Activated CD8-positive, alpha-beta T cell treated with anti-CD3 and anti-CD28 coated beads, Interleukin-2, amount 10 ng/mL, durations not matched to agents 7 days and 5 days (primary cell): Measurements from ENCODE around the gene SLF2. TPM values are rescaled to one million over a fixed set of nuclear protein-coding genes. Genes with fewer than 3 reads are reported as not detected.

Experiments
- ATAC-seq: fragments of 150-1000 bp; cut with Tn5 transposase; one replicate; pipeline ENCODE4 v1.10.0; 2021; ENCODE audit warnings: moderate library complexity
- CTCF ChIA-PET: fragments of 350-600 bp; sonication (Branson Sonifier 250); formaldehyde crosslinking; loops from one replicate; lab custom pipeline; 2021; ENCODE audit warnings: antibody characterized with exemption; lab: Charles Lee
- POLR2A ChIA-PET: fragments of 350-600 bp; sonication (Branson Sonifier 250); formaldehyde crosslinking; loops from one replicate; lab custom pipeline; 2021; ENCODE audit warnings: antibody characterized with exemption; lab: Charles Lee
- DNase-seq: peaks from one replicate; pipeline ENCODE4 v3.0.0-alpha.2; 2020
- H3K27ac Mint-ChIP-seq: one replicate; pipeline ENCODE4 v1.8.0; 2021; ENCODE audit warnings: mild to moderate bottlenecking, mixed read lengths
- H3K27me3 Mint-ChIP-seq: one replicate; pipeline ENCODE4 v1.8.0; 2021; ENCODE audit warnings: low read depth, mixed read lengths
- H3K36me3 Mint-ChIP-seq: one replicate; pipeline ENCODE4 v1.8.0; 2021; ENCODE audit warnings: low read depth, mixed read lengths
- H3K4me1 Mint-ChIP-seq: one replicate; pipeline ENCODE4 v1.8.0; 2021; ENCODE audit warnings: low read depth, mixed read lengths
- H3K4me3 Mint-ChIP-seq: one replicate; pipeline ENCODE4 v1.8.0; 2021; ENCODE audit warnings: mild to moderate bottlenecking, mixed read lengths
- H3K9me3 Mint-ChIP-seq: one replicate; pipeline ENCODE4 v1.8.0; 2022; ENCODE audit warnings: mixed read lengths; ENCODE audit not compliant: insufficient read depth
- total RNA-seq, 2 experiments: library from RNA; stranded (reverse); gene quantifications; one replicate each; pipeline ENCODE4 v1.2.3, GENCODE V29; 2021

The SLF2 gene
- total RNA-seq, 2 experiments from 2014 or later = 42.8 to 44.4 TPM

GRCh38 chr10:100872034-100872791, 40.5 kb upstream of the SLF2 start:
- Mint-ChIP-seq H3K27me3 (peaks cover 11% of the 10 kb centered on the region), H3K27ac (no peak overlapping the region), H3K36me3 (no peaks in the 10 kb centered on the region)

GRCh38 chr10:100873146-100873826, 39.5 kb upstream of the SLF2 start:
- POLR2A ChIA-PET = no interaction called here
- H3K27ac Mint-ChIP-seq = no peak overlapping the region

More at GRCh38 chr10:100872034-100872791, 40.5 kb upstream of the SLF2 start:
- peak; percentile 71 for DNase-seq
- H3K4me1 Mint-ChIP-seq = no peaks in the 10 kb centered on the region
- ChIA-PET CTCF (interaction anchor here (0.8 to 1.6 kb wide), 14 partner anchors 9 to 311 kb away, joined by 3 to 10 read pairs (median 3); partner anchors contain the start of gene SLF2), POLR2A (no interaction called here)
- no peaks in the 10 kb centered on the region for H3K9me3 Mint-ChIP-seq
- H3K4me3 Mint-ChIP-seq = no peak overlapping the region
- peak; percentile 79 for ATAC-seq

DNA sequence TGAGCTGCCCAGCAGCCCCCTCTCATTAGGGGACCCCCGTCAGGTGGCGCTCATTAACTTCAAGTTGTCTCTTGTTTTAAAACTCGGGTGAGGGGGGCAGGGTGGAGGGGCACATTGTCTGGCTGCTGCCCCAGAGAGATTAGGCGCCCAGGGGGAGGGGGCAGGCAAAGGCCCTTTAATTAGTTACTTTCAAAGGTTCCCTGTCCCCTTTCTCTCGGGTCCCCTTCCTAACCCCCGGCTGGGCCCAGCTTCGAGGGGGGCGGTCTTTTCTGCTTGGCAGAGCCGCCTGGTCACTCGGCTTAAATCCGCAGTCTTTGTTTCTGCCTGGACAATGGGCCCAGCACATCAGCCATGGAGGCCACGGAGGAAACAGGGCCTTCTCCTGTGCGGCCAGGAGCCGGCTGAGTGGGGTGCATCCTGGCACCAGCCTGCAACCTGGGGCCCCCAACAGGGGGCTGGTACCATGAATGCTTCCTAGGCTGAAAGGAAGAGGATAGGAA, 38.9 kb upstream of the SLF2 start:
- Mint-ChIP-seq H3K36me3 (no peaks in the 10 kb centered on the region), H3K4me1 (no peaks in the 10 kb centered on the region), H3K4me3 (no peak overlapping the region), H3K27me3 (peaks cover 12% of the 10 kb centered on the region), H3K27ac (no peak overlapping the region), H3K9me3 (no peaks in the 10 kb centered on the region)
- DNase-seq (no peak), ATAC-seq (no peak)
- CTCF ChIA-PET = no interaction called here
- POLR2A ChIA-PET = no interaction called here

More at GRCh38 chr10:100873146-100873826, 39.5 kb upstream of the SLF2 start:
- Mint-ChIP-seq H3K4me1 (no peaks in the 10 kb centered on the region), H3K36me3 (no peaks in the 10 kb centered on the region), H3K9me3 (no peaks in the 10 kb centered on the region), H3K27me3 (peaks cover 15% of the 10 kb centered on the region), H3K4me3 (no peak overlapping the region)
- DNase-seq = no peak
- ATAC-seq = no peak
- CTCF ChIA-PET = no interaction called here

- ChIA-PET POLR2A (interaction anchor here (0.6 kb wide), 1 partner anchor 68 kb away, joined by 3 read pairs; no protein-coding TSS in a partner anchor), CTCF (interaction anchor here (1.1 kb wide), 1 partner anchor 14 kb away, joined by 4 read pairs; no protein-coding TSS in a partner anchor)
- no peaks in the 10 kb centered on the region for H3K4me1 Mint-ChIP-seq
- H3K36me3 Mint-ChIP-seq = no peaks in the 10 kb centered on the region
- H3K9me3 Mint-ChIP-seq = no peaks in the 10 kb centered on the region
- H3K27ac Mint-ChIP-seq = no peak overlapping the region
- no peak for ATAC-seq
- DNase-seq = no peak
- H3K4me3 Mint-ChIP-seq = no peak overlapping the region
- H3K27me3 Mint-ChIP-seq = peaks cover 12% of the 10 kb centered on the region
Observed at GRCh38 chr10:100874702-100875483, 37.9 kb upstream of the SLF2 start.

- ChIA-PET POLR2A (no interaction called here), CTCF (no interaction called here)
- ATAC-seq (no peak), DNase-seq (no peak)
- H3K9me3 Mint-ChIP-seq = no peaks in the 10 kb centered on the region
- no peaks in the 10 kb centered on the region for H3K36me3 Mint-ChIP-seq
- H3K27me3 Mint-ChIP-seq = peaks cover 12% of the 10 kb centered on the region
- H3K4me1 Mint-ChIP-seq = no peaks in the 10 kb centered on the region
- H3K27ac Mint-ChIP-seq = no peak overlapping the region
- no peak overlapping the region for H3K4me3 Mint-ChIP-seq
Observed at GRCh38 chr10:100875484-100876166, 37.1 kb upstream of the SLF2 start.

DNA sequence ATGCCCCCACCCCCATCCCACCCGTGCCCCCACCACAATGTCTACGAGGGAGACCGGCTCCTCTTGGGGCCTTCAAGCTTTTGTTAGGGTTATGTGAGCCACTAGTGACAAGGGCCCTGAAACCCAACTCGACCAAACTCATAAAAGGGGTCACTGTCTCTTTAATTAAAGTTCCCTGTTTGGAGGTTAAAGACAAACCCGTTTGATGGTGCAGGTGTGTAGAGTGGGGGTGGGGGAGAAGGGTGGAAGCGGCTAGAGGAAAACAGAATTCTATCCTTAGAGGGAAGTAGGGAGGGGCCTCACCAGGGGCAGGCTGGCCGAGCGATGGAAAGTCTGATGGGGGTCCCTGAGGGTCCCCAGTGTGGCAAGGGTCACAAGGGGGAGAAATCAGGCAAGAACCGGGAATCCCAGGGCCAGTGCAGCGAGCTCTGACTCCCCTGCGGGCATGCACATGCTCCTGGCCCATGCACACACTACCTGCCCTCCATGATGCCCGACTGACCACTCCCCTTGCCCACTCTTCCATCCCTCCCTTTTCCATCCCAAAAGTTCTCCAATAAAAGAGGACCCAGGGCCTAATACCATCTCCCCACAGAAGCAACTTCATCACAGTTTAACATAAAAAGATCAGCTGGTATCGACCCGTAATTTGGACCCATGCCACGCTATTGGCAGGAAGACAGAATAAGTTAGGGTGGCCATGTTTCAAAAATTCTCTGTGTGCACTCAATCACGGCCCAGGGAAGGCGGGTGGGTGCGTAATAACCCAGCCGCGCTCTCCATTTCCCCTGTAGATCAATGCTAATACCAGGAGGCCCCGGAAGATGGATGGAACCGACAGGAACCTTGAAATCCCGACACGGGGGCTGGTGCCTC, 35.9 kb upstream of the SLF2 start:
- ATAC-seq = no peak
- Mint-ChIP-seq H3K4me3 (no peak overlapping the region), H3K27ac (no peak overlapping the region), H3K4me1 (no peaks in the 10 kb centered on the region), H3K27me3 (peaks cover 12% of the 10 kb centered on the region), H3K9me3 (no peaks in the 10 kb centered on the region), H3K36me3 (no peaks in the 10 kb centered on the region)
- no peak for DNase-seq
- ChIA-PET POLR2A (no interaction called here), CTCF (no interaction called here)

DNA sequence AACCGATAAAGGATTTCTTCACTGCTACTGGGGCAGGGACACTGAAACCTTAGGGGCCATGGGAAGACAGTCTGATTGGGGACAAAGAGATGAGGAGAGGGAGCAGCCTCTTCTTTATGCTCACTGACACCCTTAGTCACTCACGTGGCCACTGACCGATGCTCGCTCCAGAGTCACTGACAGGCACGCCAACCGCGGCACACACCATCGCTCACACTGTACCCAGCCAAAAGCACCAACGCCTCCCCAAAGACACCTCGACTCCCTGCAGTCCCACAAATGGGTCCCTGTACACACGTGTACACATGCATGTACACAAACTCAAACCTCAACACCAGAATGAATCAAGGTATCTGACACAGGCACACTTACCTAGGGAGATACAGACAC, 35.3 kb upstream of the SLF2 start:
- Mint-ChIP-seq H3K36me3 (no peaks in the 10 kb centered on the region), H3K27ac (no peak overlapping the region), H3K9me3 (no peaks in the 10 kb centered on the region), H3K27me3 (peaks cover 12% of the 10 kb centered on the region), H3K4me1 (no peaks in the 10 kb centered on the region), H3K4me3 (no peak overlapping the region)
- DNase-seq (no peak), ATAC-seq (no peak)
- POLR2A ChIA-PET = no interaction called here
- CTCF ChIA-PET = no interaction called here

GRCh38 chr10:100878291-100878910, 34.4 kb upstream of the SLF2 start:
- ChIA-PET CTCF (interaction anchor here (0.6 to 1.3 kb wide), 12 partner anchors 8 to 370 kb away, joined by 3 to 6 read pairs (median 4); no protein-coding TSS in a partner anchor), POLR2A (no interaction called here)
- peak; percentile 69 for ATAC-seq
- H3K9me3 Mint-ChIP-seq = no peaks in the 10 kb centered on the region
- H3K4me1 Mint-ChIP-seq = no peaks in the 10 kb centered on the region
- H3K4me3 Mint-ChIP-seq = no peak overlapping the region
- peaks cover 12% of the 10 kb centered on the region for H3K27me3 Mint-ChIP-seq
- no peak overlapping the region for H3K27ac Mint-ChIP-seq
- no peaks in the 10 kb centered on the region for H3K36me3 Mint-ChIP-seq
- DNase-seq = peak; percentile 51

GRCh38 chr10:100879741-100880360, 32.9 kb upstream of the SLF2 start:
- no peaks in the 10 kb centered on the region for H3K9me3 Mint-ChIP-seq
- no peaks in the 10 kb centered on the region for H3K4me1 Mint-ChIP-seq
- CTCF ChIA-PET = no interaction called here
- no peak for ATAC-seq
- H3K27ac Mint-ChIP-seq = no peak overlapping the region
- POLR2A ChIA-PET = interaction anchor here (0.7 kb wide), 1 partner anchor 353 kb away, joined by 4 read pairs; no protein-coding TSS in a partner anchor
- no peaks in the 10 kb centered on the region for H3K36me3 Mint-ChIP-seq
- no peak overlapping the region for H3K4me3 Mint-ChIP-seq
- peaks cover 12% of the 10 kb centered on the region for H3K27me3 Mint-ChIP-seq
- no peak for DNase-seq
